GM19238 (cell line): Measurements from ENCODE around the gene EPB41L4B.
"Not testable (repeated sequence)": the region's sequence is repeated elsewhere in the genome, so short reads cannot be mapped to it uniquely, and the experiment has no call there.

Experiments used
- DNase-seq: peaks from one replicate; pipeline ENCODE4 v3.0.0; 2011; ENCODE audit warnings: low spot score; ENCODE audit not compliant: insufficient read length

Gene EPB41L4B

DNA sequence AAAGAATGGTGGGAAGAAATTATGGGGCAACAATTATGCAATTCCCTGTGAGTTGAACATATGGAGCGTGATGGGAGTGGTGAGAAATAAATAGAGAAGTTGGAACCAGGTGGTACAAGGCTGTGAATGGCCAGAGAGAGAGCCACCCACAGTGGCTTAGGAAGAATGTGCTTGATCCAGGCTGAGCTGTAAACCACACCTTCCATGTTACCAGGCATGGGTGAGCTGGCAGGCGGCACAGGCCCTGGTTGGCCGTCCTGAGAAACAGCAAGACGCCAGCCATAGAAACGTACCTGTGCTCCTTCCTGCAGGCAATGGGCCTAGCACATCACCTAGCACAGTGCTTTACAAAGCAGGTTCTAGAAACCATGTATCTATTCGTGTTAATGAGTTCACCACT, 74.3 kb downstream of the EPB41L4B start:
- DNase-seq = no peak

DNA sequence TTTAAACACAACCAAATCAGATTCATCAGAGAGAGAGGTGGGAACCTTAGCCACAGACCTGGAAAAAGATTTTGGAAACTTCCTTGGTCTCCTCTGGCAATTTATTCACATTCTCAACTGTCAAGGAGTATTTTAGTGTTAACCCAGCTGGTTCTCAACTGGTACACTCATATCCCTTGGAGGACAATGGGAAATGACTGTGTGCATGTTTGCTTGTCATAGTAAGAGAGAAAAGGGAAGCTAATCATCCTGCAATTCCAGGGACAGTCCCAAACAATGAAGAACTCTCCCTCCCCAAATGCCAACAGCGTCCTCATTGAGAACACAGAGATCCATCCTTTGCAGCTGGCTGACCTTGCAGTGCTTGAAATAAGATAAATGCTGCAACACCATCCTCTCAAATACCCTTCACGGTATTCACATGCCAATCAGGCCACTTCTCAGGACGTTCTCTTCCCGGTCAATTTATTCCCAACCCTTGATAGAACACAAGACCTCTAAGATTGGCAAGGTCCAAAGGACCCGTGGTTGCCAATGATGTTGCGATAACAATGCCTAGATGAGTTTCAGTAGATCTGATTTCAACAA, 75.5 kb downstream of the EPB41L4B start:
- no peak for DNase-seq

DNA sequence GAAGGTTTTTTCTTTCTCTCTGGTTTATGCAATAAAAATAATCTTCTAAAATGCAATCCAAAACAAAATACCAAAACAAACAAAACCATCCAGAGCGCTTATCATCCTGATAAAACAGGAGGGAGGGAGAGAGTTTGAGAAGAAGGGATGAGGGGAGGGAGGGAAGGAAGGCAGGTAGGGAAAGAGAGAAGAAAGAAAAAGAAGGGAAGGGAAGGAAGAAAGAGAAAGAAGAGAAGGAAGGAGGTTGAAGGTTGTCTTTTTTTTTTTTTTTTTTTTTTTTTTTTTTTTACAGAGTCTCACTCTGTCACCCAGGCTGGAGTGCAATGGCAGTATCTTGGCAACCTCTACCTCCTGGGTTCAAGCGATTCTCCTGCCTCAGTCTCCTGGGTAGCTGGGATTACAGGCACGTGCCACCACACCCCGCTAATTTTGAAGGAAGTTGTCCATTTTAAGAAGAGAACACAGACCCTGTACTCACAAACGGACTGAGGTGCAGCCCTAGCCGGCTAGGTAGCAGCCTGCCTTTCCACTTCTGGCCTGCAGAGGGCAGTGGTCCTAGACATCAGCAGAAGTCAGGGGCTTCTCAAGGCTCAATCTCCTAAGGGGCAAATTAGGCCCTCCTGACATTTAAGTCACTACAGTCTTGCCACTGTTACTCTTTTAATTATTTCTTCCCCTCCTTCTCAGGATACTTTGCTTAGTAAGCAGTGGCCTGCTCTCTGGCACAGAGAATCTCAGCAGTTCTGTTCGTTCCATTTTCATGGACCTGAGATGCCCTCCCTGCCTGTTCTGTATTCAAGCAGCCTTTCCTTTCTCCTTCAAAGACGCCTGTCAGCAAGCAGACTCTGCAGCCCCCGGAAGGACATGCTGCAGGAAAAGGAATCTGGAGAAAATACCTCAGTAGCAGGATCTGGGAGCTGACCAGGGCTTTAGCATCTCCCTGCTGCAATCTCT, 76.4 kb downstream of the EPB41L4B start:
- DNase-seq = peak; percentile 49

DNA sequence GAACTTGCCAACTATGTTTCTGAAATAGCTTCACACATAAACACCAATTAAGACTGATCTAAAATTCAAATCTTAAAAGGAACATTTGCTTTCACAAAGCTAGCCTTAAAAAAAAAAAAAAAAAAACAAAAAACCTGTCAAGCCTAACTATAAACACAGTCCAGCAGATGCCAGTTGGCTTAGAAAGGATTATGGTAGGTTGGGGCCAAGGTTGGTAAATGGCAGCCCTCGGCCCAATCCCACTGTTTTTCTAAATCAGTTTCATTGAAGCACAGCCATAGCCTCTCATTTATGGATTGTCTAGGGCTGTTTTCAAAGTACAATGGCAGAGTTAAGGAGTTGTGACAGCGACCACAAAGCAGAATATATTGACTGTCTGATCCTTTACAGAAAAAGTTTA, 78.1 kb downstream of the EPB41L4B start:
- DNase-seq = no peak

DNA sequence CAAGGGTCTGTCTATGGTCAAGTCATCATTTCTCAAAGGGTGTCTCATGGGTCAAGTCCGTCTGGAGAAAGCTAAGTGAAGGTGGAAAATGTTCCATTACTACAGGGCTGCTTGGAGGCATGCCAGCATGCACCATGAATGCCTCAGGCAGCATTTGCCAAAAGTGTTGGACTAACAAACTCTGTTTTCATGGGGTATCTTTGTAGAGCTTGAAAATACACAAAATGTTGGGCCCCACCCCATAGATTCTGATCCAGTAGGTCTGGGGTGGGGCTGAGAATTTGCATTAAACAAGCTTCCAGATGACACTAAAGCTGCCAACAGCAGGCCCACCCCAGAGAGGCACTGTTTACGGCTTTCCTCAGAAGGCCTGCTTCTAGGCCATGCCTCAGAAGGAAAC, 78.8 kb downstream of the EPB41L4B start:
- DNase-seq = no peak

DNA sequence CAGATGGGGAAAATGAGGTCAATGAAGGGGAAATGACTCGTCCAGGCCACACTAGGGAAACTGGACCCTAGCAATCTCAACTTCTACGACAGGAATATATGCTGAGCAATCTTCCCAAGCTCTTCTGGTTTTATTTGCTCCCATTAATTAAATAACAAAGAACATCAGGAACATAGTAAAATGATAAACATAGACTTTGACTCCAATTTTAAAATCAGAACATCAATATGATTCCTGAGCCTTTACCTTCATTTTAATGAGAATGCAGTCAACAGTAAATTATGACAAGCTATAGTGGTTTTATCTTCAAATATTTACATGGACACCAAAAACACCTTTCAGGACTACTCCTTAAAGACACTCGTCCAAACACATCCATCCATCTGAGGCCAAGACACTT, 79.7 kb downstream of the EPB41L4B start:
- DNase-seq = no peak

DNA sequence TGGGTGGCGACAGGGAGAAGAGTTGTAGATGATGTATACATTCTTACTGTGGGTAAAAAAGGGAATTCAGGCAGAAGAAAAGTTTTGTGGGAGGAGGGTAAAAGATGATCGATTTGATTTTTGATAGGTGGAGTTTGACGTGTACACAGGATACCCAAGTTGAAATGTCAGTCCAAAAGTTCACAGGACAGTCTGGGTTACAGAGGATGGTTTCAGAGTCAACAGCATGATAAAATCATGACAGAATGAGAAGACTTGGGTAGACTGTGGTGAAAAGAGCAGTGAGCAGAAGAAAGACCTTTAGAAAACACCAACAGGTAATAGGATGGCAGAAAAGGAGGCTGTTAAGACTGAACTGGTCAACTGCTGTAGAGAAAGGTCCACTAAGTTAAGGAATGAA, 81.6 kb downstream of the EPB41L4B start:
- DNase-seq = no peak

DNA sequence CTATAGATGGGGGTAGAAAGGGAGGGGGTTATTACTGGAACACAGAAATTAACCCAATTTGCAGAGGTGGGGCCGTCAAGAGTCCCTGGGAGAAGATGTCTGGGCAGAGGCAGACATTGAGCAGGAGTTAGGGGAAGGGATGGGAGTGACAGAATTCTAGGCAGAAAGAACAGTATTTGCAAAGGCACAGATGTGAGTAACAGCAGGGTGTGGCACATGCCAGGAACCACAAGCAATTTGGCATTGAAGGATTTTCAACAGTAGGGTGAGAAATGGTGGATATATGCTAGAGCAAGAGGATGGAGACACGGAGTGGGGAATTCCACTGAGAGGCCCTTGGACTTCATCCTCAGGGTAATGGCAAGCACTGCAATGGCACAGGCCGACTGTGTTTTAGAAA, 82.2 kb downstream of the EPB41L4B start:
- DNase-seq = no peak

DNA sequence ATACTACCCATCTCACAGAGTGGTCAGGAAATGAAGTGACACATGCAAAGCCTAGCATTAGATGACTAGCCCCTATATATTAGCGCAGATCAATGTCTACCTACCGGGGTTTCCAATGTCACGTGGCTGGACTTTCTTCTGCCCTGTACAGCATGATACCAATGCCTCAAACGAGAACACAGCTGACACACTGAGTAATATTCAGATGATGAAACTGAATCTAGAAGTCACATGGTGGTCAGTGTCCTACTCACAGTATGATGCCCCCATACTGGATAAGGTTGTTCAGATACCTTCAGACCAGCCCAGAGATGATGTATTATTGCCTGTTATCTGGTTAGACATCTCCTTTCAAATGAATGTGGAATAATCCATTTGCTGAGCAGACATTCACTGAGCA, 82.7 kb downstream of the EPB41L4B start:
- no peak for DNase-seq

DNA sequence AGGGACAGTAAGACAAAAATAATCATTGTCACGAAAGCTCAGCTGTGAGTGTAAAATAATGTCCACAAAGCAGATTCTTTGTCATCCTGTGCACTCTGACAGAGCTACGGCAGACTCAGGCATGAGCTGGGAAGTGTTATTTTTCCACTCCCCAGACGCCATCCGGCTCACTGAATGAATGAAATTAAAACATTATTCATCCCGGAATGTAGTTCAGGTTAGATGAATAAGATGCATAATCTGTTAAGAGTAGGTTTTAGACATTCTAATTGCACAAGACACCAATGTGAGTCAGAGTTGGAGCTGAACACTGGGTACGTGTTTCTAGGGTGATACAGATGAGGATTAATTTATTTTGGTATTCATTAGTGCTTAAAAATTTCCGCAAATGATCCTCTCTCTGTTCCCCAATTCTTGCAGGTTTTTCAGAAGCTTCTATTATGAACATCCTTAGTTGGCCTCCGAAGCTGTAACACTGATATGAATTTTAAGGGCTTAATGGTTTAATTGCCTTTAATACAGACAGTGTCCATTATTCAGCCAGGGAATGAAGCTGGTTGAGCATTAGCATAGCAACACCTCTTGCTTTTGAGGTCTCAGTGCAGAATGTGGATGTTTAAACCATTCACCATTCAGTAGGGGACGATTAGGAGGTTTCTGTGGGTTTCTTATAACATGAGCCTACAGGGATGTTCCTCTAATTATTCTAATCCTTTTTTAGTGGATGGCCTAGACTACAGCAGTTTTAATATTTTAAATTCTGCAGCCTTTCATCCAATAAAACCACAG, 88.2 kb downstream of the EPB41L4B start:
- no peak for DNase-seq

DNA sequence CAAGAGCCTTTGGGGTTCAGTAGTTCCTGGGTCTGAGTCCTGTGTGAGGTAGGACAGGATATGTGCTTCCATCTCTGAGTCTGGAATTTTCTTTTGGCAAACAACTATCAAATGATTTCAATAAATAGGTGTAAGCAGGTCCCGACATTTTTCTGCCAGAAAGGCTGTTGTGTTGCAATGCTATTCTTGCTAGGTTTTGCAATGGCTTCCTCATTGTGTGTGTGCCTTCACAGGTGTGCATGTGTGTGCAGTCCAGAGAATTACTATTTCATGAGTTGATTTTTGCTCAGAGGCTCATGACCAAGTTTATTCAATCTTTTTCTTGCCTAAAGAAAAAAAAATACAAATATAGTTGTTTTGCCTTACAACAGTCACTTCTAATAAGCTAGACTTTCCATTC, 89.3 kb downstream of the EPB41L4B start:
- no peak for DNase-seq

DNA sequence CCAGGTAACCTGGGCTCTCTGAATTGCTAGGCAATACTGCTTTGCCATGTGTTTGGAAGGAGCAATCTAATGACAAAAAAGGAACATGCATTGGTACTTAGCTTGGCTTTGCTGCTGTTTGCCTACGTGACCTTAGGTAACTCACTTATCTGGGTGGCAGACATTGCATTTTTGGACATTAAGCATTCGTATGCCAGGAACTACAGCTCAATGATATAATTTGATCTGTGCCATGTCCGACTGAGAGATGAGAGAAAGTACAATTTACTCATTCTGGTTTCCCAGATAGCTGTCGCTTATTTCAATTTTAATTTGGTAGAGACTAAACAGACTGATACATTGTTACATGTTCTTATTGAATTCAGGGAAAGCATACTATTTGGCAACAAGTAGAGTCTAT, 90.6 kb downstream of the EPB41L4B start:
- DNase-seq = no peak

DNA sequence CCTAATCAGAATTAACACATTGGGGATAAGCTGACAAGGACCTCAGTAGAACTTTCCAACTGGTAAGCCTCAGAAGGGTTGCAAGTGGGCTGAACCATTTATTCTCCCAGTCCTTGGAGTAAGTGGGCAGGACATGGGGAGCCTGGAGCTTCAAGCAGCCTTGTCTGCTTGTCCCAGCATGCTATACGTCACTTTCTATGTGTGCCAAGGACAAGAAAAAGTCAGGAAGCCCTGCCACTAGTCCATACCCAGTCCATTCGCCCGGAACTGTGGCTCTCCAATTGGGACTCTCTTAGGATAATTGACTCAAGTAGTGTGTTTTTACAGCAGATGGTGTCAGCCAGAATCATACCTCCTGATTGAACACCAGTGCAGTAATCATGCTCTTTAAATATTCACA, 91.2 kb downstream of the EPB41L4B start:
- DNase-seq = no peak

DNA sequence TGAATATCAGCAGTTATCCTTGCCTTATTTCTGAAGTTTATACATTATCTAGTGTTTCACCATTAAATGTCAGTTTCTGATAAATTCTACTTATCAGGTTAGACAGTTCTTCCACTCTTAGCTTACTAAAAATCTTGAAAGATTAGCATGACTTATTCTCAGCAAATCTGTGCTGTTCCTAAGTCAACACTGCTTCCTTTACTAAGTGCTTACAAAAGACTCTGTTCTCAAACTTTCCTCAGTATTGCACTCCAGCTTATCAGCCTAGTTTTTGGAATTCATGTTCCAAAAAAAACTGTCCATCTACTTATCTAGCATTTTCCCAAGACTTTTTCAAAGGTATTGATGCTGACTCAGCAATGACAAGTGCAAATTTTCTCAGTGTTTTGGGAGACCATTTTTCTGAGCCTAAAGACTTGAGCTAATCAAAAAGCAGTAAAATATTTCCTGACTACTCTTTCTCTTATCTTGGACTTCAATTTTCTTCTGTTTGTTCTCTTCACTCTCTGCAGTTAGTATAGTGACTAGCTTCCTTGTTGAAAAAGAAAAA, 92.7 kb downstream of the EPB41L4B start:
- no peak for DNase-seq

DNA sequence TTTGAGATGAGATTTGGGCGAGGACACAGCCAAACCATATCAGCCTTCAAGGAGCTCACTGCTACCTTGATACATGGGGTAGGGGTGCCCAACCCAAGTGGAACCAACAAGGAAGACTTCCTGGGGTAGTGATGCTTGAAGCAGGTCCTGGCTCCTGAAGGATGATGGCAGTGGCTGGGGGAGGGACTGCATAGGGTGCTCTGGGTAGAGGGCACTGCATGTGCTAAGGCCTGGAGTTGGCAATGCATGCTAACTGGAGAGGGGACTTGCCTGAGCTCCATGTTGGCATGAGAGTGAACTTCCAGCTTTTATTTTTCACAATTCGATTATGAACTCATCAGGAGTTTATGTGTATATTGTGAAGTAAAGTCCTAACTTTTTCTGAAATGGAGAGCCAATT, 95.2 kb downstream of the EPB41L4B start:
- no peak for DNase-seq

DNA sequence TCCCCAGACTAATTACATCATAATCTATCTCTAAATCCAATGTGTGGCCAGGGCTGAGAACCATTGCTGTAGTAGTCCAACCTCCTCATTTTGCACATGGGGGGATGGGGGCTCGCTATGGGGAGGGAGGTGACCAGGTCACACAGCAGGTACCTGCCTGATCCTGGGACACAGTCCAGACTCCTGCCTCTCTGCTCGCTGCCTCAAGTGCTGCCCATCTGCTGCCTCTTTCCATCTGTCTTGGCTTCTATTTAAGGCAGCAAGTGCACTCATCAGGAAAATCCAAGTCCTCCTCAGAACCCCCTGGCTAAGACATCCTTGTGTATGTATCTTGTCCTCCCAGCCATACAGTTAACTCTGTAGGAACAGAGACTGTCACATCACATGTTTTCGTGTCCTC, 96.1 kb downstream of the EPB41L4B start:
- DNase-seq = no peak

DNA sequence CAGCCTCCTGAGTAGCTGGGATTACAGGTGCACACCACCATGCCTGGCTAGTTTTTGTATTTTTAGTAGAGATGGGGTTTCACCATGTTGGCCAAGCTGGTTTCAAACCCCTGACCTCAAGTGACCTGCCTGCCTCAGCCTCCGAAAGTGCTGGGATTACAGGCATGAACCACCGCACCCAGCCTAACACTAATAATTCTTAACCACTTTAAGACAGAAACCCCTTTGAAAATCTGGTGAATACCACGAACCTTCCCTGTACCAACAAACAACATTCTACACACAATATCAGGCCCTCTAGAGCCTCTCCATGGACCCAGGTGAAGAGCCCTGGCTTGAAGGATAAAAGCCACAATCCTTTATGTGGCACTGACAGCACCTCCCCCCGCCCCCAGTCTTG, 102.6 kb downstream of the EPB41L4B start:
- DNase-seq = not testable (repeated sequence)

DNA sequence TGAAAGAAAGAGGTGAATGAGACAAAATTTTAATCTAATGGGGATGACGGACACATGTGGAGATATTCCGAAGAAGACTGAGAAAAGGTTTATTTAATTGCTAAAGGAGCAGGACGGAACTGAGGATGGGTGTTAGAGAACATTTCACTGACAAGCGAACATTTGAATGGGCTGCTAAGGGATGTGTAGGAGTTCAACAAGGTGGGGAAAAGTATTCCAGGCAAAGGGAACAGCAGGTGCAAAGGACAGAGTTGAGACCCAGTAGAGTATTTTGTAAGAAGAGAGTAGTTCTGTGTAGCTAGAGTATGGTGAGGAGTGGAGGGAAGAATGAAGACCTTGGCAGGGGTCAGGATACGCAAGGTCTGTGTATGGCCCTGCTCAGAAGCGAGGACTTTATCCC, 106.4 kb downstream of the EPB41L4B start:
- DNase-seq = no peak

DNA sequence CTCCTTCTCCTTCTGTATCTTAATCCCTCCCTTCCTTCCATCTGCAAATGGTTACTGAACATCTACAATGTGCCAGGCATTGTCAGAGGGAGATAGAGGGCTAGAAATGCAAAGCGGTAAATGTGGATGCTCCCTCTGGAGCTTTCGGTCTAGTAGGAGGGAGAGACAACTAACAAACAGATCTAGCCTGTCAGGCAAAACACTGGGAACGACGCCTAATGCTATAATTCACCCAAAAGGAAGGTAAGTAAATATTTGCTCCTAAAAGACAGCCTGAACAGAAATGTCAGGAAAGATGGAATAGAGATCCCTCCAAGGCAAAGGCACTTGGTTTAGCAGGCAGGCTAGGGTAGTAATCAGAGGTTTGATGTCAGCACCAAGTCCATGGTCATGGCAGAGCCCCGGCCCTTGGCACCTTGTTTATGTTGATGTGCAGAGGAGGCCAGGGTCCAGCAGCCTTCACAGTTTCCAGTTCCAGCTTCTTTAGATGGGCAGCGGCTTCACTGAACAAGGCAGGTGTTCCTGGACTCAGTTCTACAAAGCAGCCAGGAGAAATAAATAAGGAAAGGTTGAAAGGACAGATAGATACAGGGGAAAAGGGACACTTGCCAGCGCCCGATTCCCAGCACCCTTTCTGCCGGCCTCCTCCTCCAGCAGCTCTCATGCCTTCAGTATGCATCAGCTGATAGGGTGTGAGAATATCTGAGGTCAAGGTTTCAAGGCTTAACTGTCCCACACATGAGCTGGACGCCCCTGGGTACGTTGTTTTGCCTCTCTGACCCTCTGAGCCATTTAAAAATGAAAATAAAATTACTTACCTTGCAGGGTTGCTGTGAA, 107.4 kb downstream of the EPB41L4B start:
- DNase-seq = no peak

DNA sequence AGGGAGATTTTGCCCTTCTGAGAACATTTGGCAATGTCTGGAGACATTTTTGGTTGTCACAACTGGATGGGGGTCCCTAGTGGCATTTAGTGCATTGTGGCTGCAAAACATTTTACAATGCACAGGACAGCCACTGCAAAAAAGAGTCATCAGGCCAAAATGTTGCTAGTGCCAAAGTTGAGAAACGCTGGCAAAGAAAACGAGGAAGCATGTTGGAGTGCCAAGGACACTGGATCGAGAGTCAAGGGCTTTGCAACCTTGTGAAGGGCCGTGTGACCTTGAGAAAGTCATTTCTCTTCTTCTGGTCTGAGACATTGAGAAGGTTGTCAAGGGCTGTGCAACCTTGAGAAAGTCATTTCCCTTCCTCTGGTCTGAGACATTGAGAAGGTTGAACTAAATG, 108.1 kb downstream of the EPB41L4B start:
- DNase-seq = no peak

DNA sequence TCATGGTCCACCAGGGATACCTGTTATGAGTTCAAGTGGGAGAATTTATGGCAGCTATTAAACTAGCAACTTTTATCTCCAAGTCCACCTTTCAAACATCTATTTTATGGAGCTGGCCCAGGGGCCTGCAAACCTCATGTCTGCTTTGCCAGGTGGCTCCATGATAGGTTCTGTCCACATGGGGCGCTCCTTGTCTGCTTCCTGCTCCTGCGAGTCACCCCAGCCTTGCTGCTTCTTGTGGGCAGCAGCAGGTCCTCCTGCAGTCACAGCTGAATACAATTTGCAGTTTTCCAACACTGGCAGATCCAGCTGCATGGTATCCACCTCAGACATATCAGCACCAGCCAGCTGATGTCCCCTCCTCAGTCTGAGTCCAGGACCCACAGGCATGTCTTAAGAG, 114.2 kb downstream of the EPB41L4B start:
- no peak for DNase-seq
